Colonic mucosa (tissue), 4 donors: ENCODE data around the gene BTBD18. TPM values are rescaled to one million over a fixed set of nuclear protein-coding genes. Genes with fewer than 3 reads are reported as not detected.
A peak's percentile ranks its signal among the peaks of the same experiment; 100 is the strongest.

Experiments
- DNase-seq: peaks from one replicate; pipeline ENCODE4 v3.0.0-alpha.2; 2020
- H3K27ac ChIP-seq: fragments of 200-600 bp; one replicate; pipeline ENCODE4 v1.8.0; 2021
- H3K27me3 ChIP-seq: fragments of 200-600 bp; one replicate; pipeline ENCODE4 v1.8.0; 2021
- H3K36me3 ChIP-seq: fragments of 200-600 bp; one replicate; pipeline ENCODE4 v1.8.0; 2021
- H3K4me1 ChIP-seq: fragments of 200-600 bp; one replicate; pipeline ENCODE4 v1.8.0; 2021; ENCODE audit warnings: mild to moderate bottlenecking
- H3K4me3 ChIP-seq: fragments of 200-600 bp; one replicate; pipeline ENCODE4 v1.8.0; 2021
- H3K9ac ChIP-seq, 2 donors: one replicate each; pipeline ENCODE4 v1.7.0; 2013; ENCODE audit warnings: control low read depth in 2 of 2, low read depth in 2 of 2, low read length in 2 of 2
- H3K9me3 ChIP-seq: fragments of 200-600 bp; one replicate; pipeline ENCODE4 v1.8.0; 2021
- intact Hi-C: fragments of 100-400 bp; cut with DNase I; formaldehyde crosslinking; loops from one replicate; pipeline ENCODE4 v1.14.1; 2022
- total RNA-seq, 2 donors: library from RNA; stranded (reverse); fragmentation: NEBNext Ultra II Directional in 1 of 2; extraction: Animal tissue kit (Norgen Biotek cat#: 25700) in 1 of 2; gene quantifications; one replicate each; pipeline ENCODE4 v1.2.1, GENCODE V29; 2021
- TF ChIP-seq, protein P1 (sequence below): fragments of 200-600 bp; IDR thresholded peaks from one replicate; pipeline ENCODE4 v1.8.0; 2022; ENCODE audit warnings: antibody characterized with exemption, mild to moderate bottlenecking
- donor health status: healthy.
- donor health status: DM: no; HTN: no; CAD: no.
- donor health status: DM: no; HTN: no; CAD: no.

Gene BTBD18
- total RNA-seq, 2 donors from 2014 or later = not detected

DNA sequence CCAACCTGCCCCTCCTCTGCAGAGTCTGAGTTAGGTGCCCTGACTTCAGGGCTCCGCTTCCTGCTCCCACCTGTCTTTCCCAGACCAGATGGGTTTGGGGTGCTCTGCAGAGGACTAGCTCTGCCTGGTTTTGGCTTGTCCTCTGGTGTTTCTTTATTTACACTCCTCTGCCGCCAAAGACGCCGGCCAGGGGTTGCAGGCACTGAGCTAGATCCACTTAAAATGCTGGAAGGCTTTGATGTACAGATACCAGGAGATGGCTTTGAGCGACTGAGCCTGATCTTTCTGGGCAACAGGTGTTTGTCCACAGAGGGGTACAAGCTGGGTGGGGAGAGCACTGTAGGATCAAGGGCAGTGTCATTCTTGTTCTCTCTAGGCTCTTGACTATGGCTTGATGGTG lies 6.4 kb downstream of the BTBD18 start:
- intact Hi-C loops = no loop called here
- Histone ChIP-seq H3K4me1 (peaks cover 5% of the 10 kb centered on the region), H3K27ac (no peak overlapping the region), H3K27me3 (no peaks in the 10 kb centered on the region), H3K9ac (no peak overlapping the region), H3K4me3 (no peak overlapping the region), H3K9me3 (no peaks in the 10 kb centered on the region), H3K36me3 (no peaks in the 10 kb centered on the region)
- TF ChIP-seq, protein P1, sequence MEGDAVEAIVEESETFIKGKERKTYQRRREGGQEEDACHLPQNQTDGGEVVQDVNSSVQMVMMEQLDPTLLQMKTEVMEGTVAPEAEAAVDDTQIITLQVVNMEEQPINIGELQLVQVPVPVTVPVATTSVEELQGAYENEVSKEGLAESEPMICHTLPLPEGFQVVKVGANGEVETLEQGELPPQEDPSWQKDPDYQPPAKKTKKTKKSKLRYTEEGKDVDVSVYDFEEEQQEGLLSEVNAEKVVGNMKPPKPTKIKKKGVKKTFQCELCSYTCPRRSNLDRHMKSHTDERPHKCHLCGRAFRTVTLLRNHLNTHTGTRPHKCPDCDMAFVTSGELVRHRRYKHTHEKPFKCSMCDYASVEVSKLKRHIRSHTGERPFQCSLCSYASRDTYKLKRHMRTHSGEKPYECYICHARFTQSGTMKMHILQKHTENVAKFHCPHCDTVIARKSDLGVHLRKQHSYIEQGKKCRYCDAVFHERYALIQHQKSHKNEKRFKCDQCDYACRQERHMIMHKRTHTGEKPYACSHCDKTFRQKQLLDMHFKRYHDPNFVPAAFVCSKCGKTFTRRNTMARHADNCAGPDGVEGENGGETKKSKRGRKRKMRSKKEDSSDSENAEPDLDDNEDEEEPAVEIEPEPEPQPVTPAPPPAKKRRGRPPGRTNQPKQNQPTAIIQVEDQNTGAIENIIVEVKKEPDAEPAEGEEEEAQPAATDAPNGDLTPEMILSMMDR = no peak
- DNase-seq = no peak

DNA sequence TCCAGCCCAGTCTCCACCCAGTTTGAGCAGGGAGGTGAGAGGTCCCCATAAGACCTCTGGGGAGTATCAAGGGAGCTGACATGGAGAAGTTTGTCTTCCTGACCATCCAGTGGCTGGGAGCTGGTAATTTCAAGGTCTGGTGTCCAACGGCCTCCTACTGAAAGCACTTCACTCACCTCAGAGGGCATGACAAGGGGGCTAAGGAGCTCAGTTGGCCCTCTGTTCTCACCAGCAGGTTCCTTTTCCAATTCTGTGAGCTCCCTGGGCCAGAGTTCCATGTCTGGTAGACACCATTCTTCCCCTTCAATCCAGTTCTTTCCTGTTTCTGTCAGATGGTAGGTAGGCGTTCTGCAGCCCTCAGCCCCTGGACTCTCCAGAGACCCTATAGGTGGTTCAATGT lies 7.3 kb downstream of the BTBD18 start:
- TF ChIP-seq, protein P1 = no peak
- no peaks in the 10 kb centered on the region for H3K36me3 ChIP-seq
- no peaks in the 10 kb centered on the region for H3K27me3 ChIP-seq
- no peak overlapping the region for H3K4me3 ChIP-seq
- DNase-seq = no peak
- H3K9me3 ChIP-seq = no peaks in the 10 kb centered on the region
- intact Hi-C loops = no loop called here
- no peak overlapping the region for H3K9ac ChIP-seq
- H3K4me1 ChIP-seq = peaks cover 5% of the 10 kb centered on the region
- H3K27ac ChIP-seq = no peak overlapping the region

DNA sequence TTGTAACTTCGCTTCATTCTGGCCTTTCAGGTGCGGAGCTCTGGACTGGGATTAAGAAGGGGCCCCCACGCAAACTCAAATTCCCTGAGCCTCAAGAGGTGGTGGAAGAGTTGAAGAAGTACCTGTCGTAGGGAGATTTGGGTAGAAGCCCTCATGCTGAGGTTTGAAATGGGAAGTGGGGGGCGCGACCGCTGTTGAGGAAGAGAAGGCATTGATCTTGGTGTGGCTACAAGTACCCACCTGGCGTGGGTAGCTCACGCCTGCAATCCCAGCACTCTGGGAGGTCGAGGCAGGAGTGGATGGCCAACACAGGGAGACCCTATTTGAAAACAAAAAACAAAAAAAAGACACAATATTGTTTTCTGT lies 9.5 kb downstream of the BTBD18 start:
- H3K4me1 ChIP-seq = peaks cover 5% of the 10 kb centered on the region
- H3K9me3 ChIP-seq = no peaks in the 10 kb centered on the region
- H3K4me3 ChIP-seq = peak overlapping the region; percentile 90
- TF ChIP-seq, protein P1 = no peak
- H3K36me3 ChIP-seq = no peaks in the 10 kb centered on the region
- H3K9ac ChIP-seq = peak overlapping the region; percentile 85 to 92
- H3K27ac ChIP-seq = peak overlapping the region; percentile 86
- H3K27me3 ChIP-seq = no peaks in the 10 kb centered on the region
- no peak for DNase-seq
- intact Hi-C loops = no loop called here

DNA sequence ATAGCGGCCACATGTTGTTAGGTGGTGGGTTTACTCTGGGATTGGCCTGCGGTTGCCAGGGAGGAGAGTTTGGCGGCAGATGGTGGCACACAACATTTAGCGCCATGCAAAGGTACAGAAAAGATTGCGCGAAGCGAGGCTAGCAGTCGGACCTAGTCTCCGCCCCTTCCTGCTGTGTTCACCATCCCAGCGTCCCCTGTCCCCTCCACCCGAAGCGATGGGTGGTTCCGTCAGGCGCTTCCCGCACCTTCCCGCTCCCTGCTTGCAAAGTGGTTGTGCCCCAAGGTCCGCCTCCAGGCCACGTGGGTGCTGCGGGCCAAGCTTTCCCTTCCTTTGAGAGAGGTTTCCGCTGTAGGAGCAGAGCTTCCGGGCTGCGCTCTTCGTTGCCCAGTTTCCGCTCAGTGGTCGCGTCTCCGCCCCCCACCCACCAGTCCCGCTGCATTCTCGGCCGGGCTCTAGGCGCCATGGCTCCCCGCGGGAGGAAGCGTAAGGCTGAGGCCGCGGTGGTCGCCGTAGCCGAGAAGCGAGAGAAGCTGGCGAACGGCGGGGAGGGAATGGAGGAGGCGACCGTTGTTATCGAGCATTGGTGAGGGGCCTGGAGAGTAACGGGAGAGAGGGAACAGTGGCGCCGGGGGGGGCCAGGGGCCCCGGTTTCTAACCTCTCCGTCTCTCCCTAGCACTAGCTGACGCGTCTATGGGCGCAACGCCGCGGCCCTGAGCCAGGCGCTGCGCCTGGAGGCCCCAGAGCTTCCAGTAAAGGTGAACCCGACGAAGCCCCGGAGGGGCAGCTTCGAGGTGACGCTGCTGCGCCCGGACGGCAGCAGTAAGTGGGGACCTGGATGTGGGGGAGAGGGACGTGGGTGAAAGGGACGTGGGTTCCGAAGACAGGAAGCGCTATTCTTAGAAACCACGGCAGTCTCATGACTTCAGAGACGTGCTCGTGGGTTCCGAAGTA lies 10.2 kb downstream of the BTBD18 start, which contains the start of gene SELENOH:
SELENOH (plus strand) TSS at position 360 of the 955 bp plus-strand sequence; CDS start at position 465, 105 bp downstream.
- no peaks in the 10 kb centered on the region for H3K36me3 ChIP-seq
- intact Hi-C loops = no loop called here

DNA sequence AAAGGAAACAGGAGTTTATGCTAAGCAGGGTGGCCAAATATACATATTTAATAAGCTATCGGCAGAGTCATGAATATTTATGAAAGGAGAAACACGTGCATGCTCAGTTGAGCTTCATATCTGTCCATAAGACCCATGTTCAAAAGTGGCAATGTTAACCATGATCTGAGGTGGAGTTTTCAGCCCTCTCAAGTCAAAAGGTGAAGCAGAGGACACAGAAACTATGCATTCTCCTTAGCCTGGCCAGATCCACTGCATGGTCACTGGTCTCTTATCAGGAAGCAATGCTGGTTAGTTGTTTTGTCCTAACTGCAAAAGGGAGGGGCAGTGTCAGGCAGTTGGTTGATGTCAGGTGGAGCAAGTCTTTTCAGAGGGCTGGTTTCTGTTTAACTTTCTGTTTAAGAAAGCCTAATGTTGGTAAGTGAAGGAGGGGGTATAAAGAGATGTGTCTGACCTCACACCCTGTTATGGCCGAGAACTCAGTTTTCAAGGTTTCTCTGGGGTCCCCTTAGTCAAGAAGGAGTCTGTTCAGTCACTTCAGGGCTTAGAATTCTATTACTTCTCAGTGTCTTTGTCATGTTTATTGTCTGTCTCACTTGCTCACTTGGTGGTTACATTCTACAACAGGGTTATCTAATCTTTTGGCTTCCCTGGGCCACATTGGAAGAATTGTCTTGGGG lies 15.9 kb downstream of the BTBD18 start:
- Histone ChIP-seq H3K9ac (no peak overlapping the region), H3K9me3 (no peaks in the 10 kb centered on the region), H3K4me3 (no peak overlapping the region), H3K27ac (peak overlapping the region; percentile 46), H3K36me3 (no peaks in the 10 kb centered on the region), H3K4me1 (no peaks in the 10 kb centered on the region), H3K27me3 (no peaks in the 10 kb centered on the region)
- DNase-seq = no peak
- TF ChIP-seq, protein P1 = no peak
- intact Hi-C loops = no loop called here

More for the DNA sequence above, 10.2 kb downstream of the BTBD18 start, which contains the start of gene SELENOH:
- Histone ChIP-seq H3K4me3 (peak within 1 kb of the TSS; percentile 90), H3K9ac (peak within 1 kb of the TSS; percentile 85 to 92), H3K9me3 (no peaks in the 10 kb centered on the region), H3K4me1 (peaks cover 5% of the 10 kb centered on the region), H3K27ac (peak within 1 kb of the TSS; percentile 86), H3K27me3 (no peaks in the 10 kb centered on the region)
- peak; percentile 97 for DNase-seq
- TF ChIP-seq, protein P1 = no peak
